Stimulated activated naive CD4-positive, alpha-beta T cell (primary cell): ENCODE data around the gene CFAP410.
A peak's percentile ranks its signal among the peaks of the same experiment; 100 is the strongest.

Experiments
- DNase-seq, 6 experiments: peaks; one replicate each; lab custom pipeline; 2025; lab: John Stamatoyannopoulos, UW

CFAP410 gene

DNA sequence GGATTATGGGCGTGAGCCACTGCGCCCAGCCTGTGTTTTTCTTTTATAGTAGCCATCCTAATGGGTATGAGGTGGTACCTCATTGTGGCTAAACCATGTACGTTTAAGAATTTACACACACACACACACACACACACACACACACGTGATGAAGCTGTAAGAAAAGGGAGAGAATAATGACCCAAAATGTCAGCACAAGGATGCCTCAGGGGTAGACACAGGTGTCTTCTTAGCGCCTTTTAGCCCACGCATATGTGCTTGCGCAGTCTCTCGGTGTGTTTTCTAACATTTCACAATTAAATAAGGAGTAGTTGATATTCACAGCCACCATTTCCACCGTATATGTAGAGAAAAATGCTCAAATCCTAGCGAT lies 40.1 kb downstream of the CFAP410 start:
- DNase-seq = peak in 2 of 6 experiments; percentile 23 to 43

DNA sequence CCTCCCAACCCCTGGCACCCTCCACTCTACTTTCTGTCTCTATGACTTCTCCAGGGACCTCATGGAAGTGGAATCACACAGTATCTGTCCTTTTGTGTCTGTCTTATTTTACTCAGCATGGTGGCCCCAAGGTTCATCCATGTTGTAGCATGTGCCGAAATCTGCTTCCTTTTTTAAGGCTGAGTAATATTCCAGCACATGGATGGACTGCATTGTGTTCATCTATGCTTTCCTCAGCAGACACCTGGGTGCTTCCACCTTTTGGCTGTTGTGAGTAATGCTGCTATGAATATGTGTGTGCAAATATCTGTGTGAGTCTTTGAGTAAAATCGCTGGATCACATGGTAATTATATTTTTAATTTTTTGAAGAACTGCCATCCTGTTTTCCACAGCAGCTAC lies 40.9 kb downstream of the CFAP410 start:
- DNase-seq = no peak

DNA sequence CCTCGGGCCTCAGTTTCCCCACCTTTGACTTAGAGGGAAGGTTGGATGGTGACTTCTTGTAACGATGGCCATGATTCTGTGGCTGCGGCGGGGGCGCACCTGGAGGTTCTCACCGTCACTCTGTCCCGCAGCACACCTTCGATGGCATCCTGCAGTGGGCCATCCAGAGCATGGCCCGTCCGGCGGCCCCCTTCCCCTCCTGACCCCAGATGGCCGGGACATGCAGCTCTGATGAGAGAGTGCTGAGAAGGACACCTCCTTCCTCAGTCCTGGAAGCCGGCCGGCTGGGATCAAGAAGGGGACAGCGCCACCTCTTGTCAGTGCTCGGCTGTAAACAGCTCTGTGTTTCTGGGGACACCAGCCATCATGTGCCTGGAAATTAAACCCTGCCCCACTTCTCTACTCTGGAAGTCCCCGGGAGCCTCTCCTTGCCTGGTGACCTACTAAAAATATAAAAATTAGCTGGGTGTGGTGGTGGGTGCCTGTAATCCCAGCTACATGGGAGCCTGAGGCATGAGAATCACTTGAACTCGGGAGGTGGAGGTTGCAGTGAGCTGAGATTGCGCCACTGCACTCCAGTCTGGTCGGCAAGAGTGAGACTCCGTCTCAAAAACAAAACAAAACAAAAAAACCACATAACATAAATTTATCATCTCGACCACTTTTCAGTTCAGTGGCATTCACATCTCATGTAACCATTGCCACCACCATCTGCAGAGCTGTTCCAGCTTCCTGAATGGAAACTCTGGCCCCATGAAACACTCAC lies 41.5 kb downstream of the CFAP410 start:
- DNase-seq = peak; percentile 50 to 64 (median 56)

DNA sequence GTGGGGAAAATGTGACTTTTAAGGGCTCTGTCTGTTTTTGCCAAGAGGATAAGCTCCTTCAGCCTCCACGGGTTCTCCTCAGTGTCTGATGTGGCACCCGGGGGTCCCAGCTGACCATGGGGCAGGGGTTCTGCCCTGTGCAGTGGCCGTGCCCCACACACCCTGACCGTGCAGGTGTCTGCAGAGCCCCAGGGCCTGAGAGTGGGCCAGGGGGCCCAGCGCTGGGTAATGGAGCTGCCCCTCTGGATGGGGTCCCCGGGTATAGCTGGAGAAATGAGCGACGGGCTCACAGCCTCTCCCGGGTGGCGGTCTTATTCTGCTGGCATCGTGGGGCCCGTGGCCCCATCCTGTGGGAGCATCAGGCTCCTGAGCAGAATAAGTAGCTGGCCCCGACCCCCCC lies 42.3 kb downstream of the CFAP410 start:
- DNase-seq = no peak

DNA sequence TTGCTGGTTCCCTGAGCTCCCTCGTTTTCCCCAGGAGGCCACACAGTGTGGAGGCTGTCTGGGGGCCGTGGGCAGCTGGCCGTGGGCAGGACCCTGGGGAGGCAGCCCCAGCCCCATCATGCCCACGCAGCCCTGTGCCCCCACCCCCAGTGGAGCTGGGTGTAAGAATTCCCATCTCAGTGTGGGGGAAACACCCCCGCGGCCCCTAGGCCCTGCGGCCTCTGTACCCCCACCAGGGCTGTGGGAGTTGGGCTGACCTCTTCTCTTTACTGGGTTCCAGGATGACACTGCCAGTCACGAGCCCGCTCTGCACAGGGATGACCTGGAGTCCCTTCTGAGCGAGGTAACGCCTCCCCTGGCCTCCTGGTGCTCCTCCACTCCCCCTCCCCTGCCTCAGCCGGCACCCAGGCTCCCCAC lies 43.1 kb downstream of the CFAP410 start:
- no peak for DNase-seq

DNA sequence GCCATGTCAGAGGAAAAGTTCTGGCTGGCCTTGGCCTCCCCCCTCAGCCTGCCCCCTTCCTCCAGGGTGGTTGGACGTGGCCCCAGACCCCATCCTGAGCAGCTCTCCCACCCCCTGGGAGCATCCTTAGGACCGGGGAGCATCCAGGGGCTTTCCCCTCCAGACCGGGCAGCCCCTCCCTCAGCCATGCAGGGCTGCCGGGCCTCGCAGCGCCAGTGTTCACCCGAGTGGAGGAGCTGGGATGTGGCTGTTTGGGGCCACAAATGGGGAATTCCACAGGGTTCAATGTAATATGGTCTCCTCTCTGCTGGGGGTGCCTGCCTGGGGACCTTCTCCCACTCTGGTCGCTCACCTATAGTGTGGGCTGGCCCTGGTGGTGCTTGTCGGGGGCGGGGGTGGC lies 43.5 kb downstream of the CFAP410 start:
- no peak for DNase-seq

DNA sequence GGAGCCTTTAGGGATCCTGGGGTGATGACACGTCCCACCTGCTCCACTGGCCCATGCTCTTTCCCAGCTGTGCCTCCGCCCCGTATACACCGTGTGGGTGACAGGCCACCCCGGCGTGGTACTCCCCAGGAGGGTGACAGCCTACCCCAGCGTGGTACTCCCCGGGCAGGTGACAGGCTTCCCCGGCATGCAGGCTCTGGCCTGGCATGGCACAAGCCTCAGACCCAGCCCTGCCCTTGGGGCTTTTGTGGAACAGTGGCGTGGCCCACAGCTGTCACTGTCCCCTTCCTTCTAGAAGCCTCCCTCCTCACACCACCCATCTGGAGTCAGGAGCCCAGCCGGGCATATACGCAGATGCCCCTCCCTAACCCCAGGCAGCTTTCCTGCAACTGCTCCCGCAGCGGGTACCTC lies 44.0 kb downstream of the CFAP410 start:
- DNase-seq = no peak

DNA sequence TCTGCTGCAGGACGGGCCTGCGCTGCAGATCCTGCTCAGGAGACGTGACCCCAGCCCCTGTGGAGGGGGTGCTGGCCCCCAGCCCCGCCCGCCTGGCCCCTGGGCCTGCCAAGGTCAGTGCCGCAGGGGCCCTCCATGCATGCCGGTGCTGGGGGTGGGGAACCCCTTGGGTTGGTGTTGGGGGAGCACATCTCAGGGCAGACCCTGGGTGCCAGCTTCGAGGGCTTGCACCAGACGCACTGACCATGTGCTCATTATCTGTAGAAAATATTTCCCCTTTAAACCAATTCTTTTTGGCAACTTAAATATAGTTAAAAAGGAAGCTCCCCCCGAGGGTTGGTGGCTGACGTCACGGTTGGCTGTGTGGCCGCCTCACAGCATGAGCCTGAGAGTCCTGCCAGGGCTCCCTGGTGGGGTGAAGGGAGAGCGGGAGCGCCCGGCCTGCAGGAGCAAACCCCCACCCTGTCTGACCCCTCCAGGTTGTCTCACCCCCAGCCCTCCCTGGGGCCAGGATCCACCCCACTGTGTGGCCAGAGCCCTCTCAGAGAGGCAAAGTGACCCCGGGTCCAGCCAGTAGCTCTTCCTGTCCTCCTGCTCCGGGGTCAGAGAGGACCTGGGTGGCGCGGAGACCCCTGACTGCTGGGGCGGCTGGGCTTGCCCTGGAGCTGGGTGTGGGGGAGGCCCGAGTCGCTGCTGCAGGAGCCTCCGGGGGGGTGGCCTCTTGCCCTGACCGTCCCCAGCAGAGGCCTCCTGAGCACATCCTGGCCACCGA lies 44.6 kb downstream of the CFAP410 start:
- DNase-seq = peak in 1 of 6 experiments; percentile 11

DNA sequence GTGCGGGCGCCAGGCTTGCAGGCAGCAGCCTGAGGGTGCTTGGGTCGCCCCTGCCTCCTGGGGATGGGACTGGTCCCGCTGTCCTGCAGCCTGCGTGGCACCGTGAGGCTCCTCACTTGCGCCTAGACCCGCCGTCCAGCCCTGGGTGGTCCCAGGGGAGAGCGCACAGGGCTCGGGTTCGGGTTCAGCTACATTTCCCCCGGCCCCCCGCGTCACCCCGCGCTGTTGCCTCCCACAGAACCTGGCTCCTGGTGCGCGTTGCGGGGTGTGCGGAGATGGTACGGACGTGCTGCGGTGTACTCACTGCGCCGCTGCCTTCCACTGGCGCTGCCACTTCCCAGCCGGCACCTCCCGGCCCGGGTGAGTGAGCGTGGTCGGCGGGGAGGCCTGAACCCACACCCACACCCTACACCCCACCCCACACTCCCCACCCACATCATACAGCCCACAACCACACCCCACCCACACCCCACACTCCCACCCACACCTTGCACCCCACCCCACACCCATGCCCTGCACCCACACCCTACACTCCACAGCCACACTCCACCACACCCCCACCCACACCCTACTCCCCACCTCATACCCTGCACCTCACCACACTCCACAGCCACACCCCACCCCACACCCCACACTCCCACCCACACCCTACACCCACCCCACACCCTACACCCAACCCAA lies 45.5 kb downstream of the CFAP410 start:
- DNase-seq = peak in 3 of 6 experiments; percentile 10 to 61 (median 14)

DNA sequence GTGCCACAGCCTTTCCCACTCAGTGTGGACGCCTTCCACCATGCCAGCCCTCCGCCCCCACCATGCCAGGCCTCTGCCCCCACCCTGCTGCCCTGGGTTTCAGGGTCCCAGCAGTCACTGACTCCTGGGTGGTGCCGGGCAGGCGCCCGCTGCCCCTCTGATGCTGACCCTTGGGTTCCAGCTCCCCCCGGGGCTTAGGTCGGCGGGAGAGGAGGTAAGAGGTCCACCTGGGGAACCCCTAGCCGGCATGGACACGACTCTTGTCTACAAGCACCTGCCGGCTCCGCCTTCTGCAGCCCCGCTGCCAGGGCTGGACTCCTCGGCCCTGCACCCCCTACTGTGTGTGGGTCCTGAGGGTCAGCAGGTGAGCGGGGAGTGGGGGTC lies 46.4 kb downstream of the CFAP410 start:
- DNase-seq = no peak

DNA sequence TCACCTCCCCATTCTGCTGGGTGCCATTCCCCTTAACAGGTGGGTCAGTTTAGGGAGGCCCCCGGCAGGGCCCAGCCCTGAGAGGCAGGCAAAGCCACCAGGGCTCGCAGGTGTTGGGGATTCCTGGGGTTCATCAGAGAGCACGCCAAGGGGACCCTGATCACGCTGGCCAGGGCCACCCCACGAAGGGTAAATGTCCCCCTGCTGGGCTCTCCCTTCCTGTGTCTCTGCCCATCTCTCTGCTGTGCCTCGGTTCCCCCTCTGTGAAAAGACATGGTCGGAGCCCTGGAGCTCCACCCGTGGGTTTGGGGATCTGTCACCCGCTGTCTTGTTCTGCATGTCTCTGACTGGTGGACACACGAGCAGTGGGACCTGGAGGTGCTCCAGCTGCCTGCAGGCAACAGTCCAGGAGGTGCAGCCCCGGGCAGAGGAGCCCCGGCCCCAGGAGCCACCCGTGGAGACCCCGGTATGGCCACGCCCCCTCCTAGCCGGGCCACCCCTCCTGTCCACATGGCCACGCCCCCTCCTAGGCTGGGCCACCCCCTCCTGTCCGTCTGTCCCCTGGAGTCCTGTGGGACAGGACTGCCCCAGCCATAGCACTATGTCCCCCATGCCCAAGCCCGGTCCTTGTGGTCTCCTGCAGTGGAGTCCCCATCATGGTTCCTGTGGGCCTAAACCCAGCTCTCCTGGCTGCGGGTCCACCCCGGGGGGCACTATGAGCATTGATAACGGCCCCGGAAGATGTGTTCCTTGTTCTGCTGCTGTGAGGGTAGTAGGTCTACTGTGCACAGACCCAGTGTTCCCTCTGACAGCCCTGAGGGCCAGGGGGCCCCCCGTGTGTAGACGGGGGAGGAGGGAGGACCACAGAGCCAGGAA lies 47.0 kb downstream of the CFAP410 start:
- DNase-seq = no peak

DNA sequence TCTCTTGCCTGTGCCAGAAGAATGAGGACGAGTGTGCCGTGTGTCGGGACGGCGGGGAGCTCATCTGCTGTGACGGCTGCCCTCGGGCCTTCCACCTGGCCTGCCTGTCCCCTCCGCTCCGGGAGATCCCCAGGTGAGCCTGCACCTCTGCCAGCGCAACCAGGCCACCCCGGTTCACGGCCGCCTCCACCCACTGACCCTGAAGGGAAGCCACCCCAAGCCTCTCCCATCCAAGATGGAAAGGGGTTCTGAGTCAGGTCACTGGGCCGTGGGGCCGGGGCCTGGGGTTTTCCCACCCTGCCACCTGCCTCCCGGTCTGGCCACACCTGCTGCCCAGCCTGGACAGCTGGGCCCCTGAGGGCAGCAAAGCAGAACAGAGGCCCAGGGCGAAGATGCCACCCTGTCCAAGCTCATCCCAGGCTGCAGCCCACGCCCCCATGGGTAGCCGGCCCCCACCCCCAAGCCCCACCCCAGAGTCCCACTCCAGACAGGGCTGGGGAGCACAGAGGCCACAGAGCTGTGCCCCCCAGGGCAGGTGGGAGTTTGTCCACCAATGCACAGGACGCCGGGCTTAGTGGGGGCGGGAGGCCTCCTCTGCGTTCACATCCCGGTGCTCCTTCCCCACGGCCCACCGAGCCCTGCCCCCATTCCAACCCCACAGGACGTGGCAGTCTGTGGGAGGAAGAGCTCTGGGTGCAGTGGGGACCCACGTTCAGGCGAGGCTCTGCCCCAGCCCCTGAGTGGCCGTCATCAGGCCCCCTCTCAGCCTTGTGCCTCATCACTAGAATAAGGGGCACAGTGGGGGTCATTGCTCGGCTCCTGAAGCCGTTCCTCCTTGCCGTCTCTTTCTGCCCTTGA lies 47.9 kb downstream of the CFAP410 start:
- no peak for DNase-seq

DNA sequence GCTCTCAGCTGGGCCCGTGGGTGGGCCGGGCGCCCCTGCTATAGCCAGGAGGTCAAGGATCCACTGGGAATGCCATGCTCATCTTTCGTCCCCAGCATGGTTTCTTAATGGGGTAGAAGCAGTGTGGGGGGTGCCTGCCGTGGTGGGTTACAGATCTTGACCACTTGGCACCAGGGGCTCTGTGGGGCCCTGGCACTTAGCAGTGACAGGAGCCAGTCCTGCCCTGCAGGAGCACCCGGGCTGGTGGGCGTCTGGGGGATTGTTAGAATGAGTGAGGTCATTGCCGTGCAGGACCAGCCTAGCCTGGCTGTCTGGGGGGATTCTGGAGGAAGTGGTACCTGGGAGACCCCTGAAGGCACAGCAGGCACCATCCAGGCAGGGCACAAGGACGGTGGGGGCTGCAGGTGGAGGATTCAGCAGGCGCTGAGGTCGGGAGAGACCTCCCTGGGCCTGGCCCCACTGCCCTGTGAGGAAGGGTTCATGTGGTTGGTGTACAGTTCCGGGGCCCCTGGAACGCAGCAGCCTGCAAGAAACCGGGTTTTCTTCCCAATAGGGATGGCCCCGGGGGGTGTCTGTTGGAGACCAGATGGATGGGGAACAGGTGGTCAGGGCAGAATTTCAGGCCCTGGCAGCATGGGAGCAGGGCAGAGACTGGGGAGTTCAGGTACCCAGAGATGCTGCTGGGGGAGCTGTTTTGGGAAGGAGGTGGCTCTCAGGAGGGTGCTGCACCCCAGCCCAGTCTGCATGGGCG lies 48.7 kb downstream of the CFAP410 start:
- no peak for DNase-seq

DNA sequence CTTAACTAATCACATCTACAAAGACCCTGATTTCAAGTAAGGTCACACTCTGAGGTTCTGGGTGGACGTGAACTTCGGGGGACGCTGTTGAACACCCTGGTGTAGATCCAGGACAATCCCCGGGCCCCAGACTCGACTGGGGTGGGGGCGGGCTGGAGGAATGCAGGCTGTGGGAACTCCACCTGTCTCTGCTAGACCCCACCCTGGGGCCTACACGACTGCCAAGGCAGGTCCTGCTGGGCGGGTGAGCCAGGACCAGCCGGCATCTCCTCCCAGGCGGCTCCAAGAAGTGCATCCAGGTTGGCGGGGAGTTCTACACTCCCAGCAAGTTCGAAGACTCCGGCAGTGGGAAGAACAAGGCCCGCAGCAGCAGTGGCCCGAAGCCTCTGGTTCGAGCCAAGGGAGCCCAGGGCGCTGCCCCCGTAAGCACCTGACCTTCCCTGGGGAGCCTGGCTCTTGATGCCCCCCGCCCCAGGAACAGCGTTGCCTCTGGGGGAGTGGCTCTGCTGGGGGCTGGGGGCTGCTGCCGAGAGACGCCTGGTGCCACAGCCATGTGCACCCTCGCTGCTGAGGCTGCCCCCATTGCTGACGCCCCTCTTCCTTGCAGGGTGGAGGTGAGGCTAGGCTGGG lies 49.7 kb downstream of the CFAP410 start:
- DNase-seq = no peak

DNA sequence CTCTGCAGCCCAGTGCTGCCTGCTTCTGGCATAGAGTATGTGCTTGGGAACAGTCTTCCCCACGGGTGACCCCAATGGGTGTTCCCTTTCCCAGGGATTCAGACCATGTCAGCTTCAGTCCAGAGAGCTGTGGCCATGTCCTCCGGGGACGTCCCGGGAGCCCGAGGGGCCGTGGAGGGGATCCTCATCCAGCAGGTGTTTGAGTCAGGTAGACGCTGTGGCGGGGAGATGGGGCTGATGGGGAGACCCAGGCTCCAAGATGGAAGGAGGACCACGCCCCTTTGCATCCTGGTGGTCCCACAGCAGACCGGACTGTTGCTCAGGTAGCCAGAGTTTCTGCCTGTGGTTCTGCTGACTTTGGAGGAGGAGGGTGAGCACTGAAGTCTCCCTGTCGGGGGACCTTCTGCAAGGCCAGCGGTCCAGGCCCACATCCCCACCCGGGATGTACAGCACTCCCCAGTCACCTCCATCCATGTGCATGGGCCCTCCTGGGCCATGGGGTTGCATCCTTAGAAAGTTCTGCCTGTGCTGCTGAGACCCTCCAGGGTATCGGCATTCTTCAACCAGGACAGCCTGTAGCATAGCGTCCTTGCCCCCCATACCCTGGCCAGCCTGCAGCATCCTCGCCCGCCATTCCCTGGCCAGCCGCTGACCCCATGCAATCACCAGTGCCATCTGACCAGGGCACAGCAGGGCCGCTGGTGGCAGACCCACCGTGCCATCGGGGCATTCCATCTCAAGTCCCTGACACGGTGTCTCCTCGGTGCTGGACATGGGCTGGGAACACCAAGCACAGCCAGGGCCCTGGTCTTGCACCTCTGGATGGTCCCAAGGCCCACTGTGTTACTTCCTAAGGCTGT lies 50.7 kb downstream of the CFAP410 start:
- no peak for DNase-seq

DNA sequence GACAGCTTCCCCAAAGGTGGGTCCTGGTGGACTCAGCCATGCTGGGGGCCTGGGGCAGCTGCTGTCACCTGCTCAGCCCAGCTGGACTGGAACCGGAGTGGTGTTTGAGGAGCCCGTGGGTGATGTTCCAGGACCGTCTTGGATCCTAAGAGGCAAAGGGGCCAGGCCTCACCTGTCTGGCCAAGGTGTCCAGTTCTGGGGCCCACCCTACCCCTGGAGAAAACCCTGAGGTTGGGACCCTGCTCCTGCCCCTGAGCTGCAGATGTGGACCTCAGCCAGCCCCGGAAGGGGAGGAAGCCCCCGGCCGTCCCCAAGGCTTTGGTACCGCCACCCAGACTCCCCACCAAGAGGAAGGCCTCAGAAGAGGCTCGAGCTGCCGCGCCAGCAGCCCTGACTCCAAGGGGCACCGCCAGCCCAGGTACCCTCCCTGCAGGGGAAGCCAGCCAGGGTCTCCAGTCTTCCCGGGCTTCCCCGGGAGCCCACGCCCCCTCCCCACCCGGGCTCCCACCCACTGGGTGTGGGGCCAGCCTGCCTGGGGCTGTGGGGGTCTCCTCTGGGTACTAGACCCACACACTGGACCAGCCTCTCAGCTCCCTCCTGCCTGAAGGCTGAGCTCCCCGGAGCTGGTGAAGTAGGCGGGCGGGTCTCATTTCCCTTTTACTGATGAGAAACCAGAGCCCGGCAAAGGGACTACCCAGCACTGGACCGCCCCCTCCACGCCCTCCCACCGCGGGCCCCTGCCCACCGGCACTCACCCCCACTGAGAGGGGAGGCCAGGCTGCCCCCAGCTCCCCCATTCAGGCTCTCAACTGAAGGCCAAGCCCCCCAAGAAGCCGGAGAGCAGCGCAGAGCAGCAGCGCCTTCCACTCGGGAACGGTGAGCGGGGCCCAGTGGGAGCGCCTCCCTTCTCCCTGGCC lies 52.2 kb downstream of the CFAP410 start:
- DNase-seq = no peak

DNA sequence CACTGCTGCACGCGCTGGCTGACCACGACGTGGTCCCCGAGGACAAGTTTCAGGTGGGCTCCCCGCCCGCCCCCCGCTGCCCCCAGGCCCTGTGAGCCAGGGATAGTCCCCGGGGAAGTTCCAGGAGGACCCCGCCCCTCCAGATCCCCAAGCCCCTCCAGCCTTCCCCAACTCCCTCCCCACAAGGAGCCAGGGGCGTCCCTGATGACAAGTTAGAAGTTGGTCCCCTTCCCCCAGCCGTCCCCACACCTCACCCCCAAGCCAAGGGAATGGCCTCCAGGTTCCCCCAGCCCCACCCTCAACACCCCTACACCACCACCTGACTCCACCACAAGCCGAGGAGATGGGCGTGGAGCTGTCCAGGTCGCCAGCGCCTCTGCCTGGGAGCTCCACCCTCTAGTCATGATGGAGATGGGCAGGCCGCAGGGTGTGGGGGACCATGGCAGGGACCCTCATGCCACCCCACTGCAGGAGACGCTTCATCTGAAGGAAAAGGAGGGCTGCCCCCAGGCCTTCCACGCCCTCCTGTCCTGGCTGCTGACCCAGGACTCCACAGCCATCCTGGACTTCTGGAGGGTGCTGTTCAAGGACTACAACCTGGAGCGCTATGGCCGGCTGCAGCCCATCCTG lies 53.0 kb downstream of the CFAP410 start:
- DNase-seq = no peak
